Right lobe of liver (tissue), 4 donors: Measurements from ENCODE around the gene NACC1.
"Not testable (repeated sequence)": the region's sequence is repeated elsewhere in the genome, so short reads cannot be mapped to it uniquely, and the experiment has no call there.

ENCODE experiments used
- POLR2A ChIP-seq: fragments of 450-650 bp; IDR thresholded peaks from one replicate; pipeline ENCODE4 v1.6.1; 2017; ENCODE audit warnings: antibody characterized with exemption, mild to moderate bottlenecking
- TF ChIP-seq, protein P1 (sequence below), 4 donors: fragments of 200-600 bp in 3 of 4; fragments of 450-650 bp in 1 of 4; IDR thresholded peaks; one replicate each; pipeline versions ENCODE4 v1.5.1 to v1.8.0; 2016 to 2022; ENCODE audit warnings: antibody characterized with exemption in 4 of 4, mild to moderate bottlenecking in 2 of 4
- donor health status: DM: no; HTN: no; CAD: no.
- donor health status: DM: no; HTN: no; CAD: no.
- donor health status: DM: no; HTN: yes; CAD: no.

DNA sequence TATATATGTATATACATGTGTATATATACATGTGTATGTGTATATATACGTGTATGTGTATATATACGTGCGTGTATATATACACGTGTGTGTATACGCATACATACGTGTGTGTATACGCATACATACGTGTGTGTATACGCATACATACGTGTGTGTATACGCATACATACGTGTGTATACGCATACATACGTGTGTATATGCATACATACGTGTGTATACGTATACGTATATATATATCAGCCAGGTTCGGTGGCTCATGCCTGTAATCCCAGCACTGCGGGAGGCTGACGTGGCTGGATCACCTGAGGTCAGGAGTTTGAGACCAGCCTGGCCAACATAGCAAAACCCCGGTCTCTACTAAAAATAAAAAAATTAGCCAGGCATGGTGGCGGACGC lies 66.9 kb downstream of the NACC1 start:
- TF ChIP-seq POLR2A, result not testable (repeated sequence)
- TF ChIP-seq, protein P1, sequence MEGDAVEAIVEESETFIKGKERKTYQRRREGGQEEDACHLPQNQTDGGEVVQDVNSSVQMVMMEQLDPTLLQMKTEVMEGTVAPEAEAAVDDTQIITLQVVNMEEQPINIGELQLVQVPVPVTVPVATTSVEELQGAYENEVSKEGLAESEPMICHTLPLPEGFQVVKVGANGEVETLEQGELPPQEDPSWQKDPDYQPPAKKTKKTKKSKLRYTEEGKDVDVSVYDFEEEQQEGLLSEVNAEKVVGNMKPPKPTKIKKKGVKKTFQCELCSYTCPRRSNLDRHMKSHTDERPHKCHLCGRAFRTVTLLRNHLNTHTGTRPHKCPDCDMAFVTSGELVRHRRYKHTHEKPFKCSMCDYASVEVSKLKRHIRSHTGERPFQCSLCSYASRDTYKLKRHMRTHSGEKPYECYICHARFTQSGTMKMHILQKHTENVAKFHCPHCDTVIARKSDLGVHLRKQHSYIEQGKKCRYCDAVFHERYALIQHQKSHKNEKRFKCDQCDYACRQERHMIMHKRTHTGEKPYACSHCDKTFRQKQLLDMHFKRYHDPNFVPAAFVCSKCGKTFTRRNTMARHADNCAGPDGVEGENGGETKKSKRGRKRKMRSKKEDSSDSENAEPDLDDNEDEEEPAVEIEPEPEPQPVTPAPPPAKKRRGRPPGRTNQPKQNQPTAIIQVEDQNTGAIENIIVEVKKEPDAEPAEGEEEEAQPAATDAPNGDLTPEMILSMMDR (IDR thresholded peaks at IDR 0.05), result not testable (repeated sequence)
